GM21423 (cell line): ENCODE measurements around the gene NPNT.

ENCODE experiments used
- ATAC-seq: cut with Tn5 transposase; IDR thresholded peaks from one replicate; pipeline ENCODE4 v1.9.1; 2021; ENCODE audit warnings: mild to moderate bottlenecking, moderate library complexity; ENCODE audit not compliant: unreplicated experiment

Gene NPNT

GRCh38 chr4:106019771-106020170 lies 124.5 kb downstream of the NPNT start:
- ATAC-seq, result no peak
